ENCODE data around the gene NCAPG. TPM values are rescaled to one million over a fixed set of nuclear protein-coding genes. Genes with fewer than 3 reads are reported as not detected.

Gene NCAPG, protein sequence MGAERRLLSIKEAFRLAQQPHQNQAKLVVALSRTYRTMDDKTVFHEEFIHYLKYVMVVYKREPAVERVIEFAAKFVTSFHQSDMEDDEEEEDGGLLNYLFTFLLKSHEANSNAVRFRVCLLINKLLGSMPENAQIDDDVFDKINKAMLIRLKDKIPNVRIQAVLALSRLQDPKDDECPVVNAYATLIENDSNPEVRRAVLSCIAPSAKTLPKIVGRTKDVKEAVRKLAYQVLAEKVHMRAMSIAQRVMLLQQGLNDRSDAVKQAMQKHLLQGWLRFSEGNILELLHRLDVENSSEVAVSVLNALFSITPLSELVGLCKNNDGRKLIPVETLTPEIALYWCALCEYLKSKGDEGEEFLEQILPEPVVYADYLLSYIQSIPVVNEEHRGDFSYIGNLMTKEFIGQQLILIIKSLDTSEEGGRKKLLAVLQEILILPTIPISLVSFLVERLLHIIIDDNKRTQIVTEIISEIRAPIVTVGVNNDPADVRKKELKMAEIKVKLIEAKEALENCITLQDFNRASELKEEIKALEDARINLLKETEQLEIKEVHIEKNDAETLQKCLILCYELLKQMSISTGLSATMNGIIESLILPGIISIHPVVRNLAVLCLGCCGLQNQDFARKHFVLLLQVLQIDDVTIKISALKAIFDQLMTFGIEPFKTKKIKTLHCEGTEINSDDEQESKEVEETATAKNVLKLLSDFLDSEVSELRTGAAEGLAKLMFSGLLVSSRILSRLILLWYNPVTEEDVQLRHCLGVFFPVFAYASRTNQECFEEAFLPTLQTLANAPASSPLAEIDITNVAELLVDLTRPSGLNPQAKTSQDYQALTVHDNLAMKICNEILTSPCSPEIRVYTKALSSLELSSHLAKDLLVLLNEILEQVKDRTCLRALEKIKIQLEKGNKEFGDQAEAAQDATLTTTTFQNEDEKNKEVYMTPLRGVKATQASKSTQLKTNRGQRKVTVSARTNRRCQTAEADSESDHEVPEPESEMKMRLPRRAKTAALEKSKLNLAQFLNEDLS
- total RNA-seq (10 to 100 TPM in 1 of 5 experiments, 1 to 10 TPM in 1, under 1 TPM in 3; 0.24 to 44.1 (median 0.35) TPM), polyA plus RNA-seq (under 1 TPM; 0.09 to 0.24 TPM), total RNA-seq (not detected)

DNA sequence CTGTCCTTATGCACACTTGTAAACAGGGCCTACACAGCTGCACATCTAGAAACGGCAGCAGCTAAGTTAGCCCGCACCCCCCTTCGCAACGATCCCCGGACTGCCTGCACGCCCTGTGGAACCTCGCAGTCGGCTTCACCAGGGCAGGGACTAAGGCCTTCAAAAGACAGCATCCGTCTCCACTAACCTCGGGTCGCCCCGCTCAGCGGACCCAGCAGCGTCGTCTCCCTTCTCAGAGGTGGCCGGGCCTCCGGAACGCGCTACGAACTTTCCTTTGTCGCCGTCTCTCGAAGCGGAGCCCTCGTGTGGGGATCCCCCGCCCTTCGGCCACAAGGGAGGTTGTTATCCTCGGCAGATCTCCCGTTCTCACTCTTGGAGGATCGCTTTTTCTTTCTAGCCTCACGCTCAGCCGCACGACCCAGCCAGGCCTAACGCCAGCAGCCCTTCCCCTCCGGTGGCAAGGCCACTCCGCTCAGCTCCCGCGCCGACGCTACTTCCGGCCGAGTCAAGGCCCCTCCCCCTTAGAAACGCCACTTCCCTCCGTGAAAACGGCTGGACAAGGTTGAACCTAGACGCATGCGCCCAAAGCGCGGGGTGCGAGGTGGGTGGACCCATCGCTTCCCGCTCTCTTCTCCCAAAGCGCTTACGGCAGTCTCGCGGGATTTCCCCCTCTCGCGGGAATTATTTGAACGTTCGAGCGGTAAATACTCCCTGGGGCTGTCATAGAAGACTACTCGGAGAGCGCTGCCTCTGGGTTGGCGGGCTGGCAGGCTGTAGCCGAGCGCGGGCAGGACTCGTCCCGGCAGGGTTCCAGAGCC lies at the start of gene NCAPG, which contains the start of gene DCAF16:
Gene NCAPG (plus strand): TSS at position 720 of the 818 bp plus-strand sequence. CDS start 99 bp downstream, outside the sequence.
Gene DCAF16 (minus strand): TSS at position 498 of the 818 bp plus-strand sequence. CDS start 6,616 bp downstream, outside the sequence.
- no peaks in the 10 kb centered on the region for H3K9me3 ChIP-seq (ENCODE audit: control insufficient read depth in 2 of 3, low read length in 3 of 3)
- POLR2A ChIA-PET = interaction anchor here (0.7 to 1.7 kb wide), 3 partner anchors 196 to 248 kb away, joined by 3 to 10 read pairs (median 4); partner anchors contain the start of genes LCORL and MED28
- intact Hi-C loops (cut with micrococcal nuclease) = loop anchor here (1.0 to 5.0 kb wide), 10 partner anchors 196 to 1586 kb away; partner anchors contain the start of genes LAP3 (in 2 of the 2), MED28 (in 2 of the 2), QDPR (in 1 of the 2) and TAPT1 (in 1 of the 2)
- DNase-seq (peak; percentile 97 to 99 (median 97)), ATAC-seq (peak; percentile 95)
- Mint-ChIP-seq H3K36me3 (peaks cover 0 to 18% (median 9%) of the 10 kb centered on the region in 5 donors), H3K9me3 (peaks cover 0 to 2% (median 0%) of the 10 kb centered on the region in 11 donors), H3K4me3 (peak within 1 kb of the TSS; percentile 93 to 100 (median 98)), H3K27ac (peak within 1 kb of the TSS; percentile 91 to 99 (median 98)), H3K27me3 (no peaks in the 10 kb centered on the region), H3K4me1 (peaks cover 50 to 65% (median 59%) of the 10 kb centered on the region in 7 donors)
- peak within 1 kb of the TSS; percentile 99 for H3K27ac ChIP-seq (ENCODE audit: low read depth, low read length)
- peaks cover 0 to 13% (median 7%) of the 10 kb centered on the region in 3 experiments for H3K36me3 ChIP-seq (ENCODE audit: control insufficient read depth in 2 of 3, insufficient read depth in 3 of 3, low read length in 3 of 3)
- CTCF ChIA-PET = interaction anchor here (1.7 kb wide), 1 partner anchor 262 kb away, joined by 6 read pairs; no protein-coding TSS in a partner anchor
- peaks cover 16 to 30% of the 10 kb centered on the region in 2 donors for H3K4me1 ChIP-seq (ENCODE audit: control insufficient read depth in 2 of 2, insufficient read depth in 2 of 2, low read length in 2 of 2)
- H3K27me3 ChIP-seq (ENCODE audit: control insufficient read depth in 2 of 2, insufficient read depth in 2 of 2, low read length in 2 of 2) = no peaks in the 10 kb centered on the region
- peak within 1 kb of the TSS; percentile 96 for H3K4me3 ChIP-seq (ENCODE audit: low read length)

DNA sequence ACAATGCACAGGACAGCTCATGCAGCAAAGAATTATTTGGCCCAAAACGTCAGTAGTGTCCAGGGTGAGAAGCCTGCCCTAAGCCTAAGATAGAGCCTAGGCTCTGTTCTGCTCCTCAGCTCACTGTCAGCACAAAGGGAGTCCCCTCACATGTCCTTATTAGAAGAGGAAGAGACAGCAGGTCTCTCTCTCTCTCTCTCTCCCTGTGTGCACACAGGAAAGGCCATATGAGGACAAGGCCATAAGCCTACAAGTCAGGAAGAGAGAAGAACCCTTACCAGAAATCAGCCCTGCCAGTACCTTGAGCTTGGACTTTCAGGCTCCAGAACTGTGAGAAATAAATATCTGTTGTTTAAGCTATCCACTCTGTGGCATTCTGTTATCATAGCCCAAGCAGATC lies 49.7 kb upstream of the NCAPG start:
- Histone ChIP-seq H3K27ac (ENCODE audit: low read depth, low read length) (no peak overlapping the region), H3K36me3 (ENCODE audit: control insufficient read depth in 2 of 3, insufficient read depth in 3 of 3, low read length in 3 of 3) (no peaks in the 10 kb centered on the region), H3K4me1 (ENCODE audit: control insufficient read depth in 2 of 2, insufficient read depth in 2 of 2, low read length in 2 of 2) (no peaks in the 10 kb centered on the region), H3K27me3 (ENCODE audit: control insufficient read depth in 2 of 2, insufficient read depth in 2 of 2, low read length in 2 of 2) (no peaks in the 10 kb centered on the region), H3K9me3 (ENCODE audit: control insufficient read depth in 2 of 3, low read length in 3 of 3) (no peaks in the 10 kb centered on the region), H3K4me3 (ENCODE audit: low read length) (no peak overlapping the region)
- Mint-ChIP-seq H3K4me1 (peaks cover 0 to 8% (median 6%) of the 10 kb centered on the region in 7 donors), H3K27me3 (peaks cover 0 to 9% (median 7%) of the 10 kb centered on the region in 5 donors), H3K9me3 (peaks cover 0 to 5% (median 0%) of the 10 kb centered on the region in 11 donors), H3K36me3 (peaks cover 0 to 9% (median 0%) of the 10 kb centered on the region in 5 donors), H3K4me3 (no peak overlapping the region), H3K27ac (no peak overlapping the region)
- ATAC-seq (no peak), DNase-seq (no peak)
- intact Hi-C loops (cut with micrococcal nuclease) = no loop called here
- POLR2A ChIA-PET = no interaction called here
- CTCF ChIA-PET = no interaction called here

DNA sequence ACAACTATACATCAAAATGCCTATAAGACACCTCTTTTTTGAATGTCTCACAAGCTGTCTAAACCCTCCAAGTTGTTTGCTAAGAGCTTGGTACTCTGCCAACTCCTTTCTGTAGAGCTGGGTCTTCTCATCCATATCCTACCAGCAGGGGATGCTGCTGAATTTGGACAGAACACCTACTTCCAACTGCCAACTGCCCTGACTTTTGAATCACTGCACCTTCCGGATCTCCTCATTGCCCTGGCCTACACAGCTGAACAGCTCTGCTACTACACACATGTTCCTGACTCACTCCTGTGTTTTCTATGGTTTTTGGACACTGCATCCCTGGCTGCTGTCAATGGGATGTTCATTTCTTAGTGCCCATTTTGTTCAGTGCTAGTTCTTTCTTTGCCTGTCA lies 48.1 kb upstream of the NCAPG start:
- Mint-ChIP-seq H3K27me3 (peaks cover 0 to 11% (median 3%) of the 10 kb centered on the region in 5 donors), H3K4me1 (peaks cover 0 to 9% (median 7%) of the 10 kb centered on the region in 7 donors), H3K4me3 (no peak overlapping the region), H3K36me3 (peaks cover 0 to 11% (median 0%) of the 10 kb centered on the region in 5 donors), H3K27ac (no peak overlapping the region), H3K9me3 (peaks cover 0 to 9% (median 0%) of the 10 kb centered on the region in 11 donors)
- intact Hi-C loops (cut with micrococcal nuclease) = no loop called here
- Histone ChIP-seq H3K27ac (ENCODE audit: low read depth, low read length) (no peak overlapping the region), H3K4me3 (ENCODE audit: low read length) (no peak overlapping the region), H3K4me1 (ENCODE audit: control insufficient read depth in 2 of 2, insufficient read depth in 2 of 2, low read length in 2 of 2) (no peaks in the 10 kb centered on the region), H3K27me3 (ENCODE audit: control insufficient read depth in 2 of 2, insufficient read depth in 2 of 2, low read length in 2 of 2) (no peaks in the 10 kb centered on the region), H3K9me3 (ENCODE audit: control insufficient read depth in 2 of 3, low read length in 3 of 3) (no peaks in the 10 kb centered on the region), H3K36me3 (ENCODE audit: control insufficient read depth in 2 of 3, insufficient read depth in 3 of 3, low read length in 3 of 3) (no peaks in the 10 kb centered on the region)
- POLR2A ChIA-PET = no interaction called here
- no peak for ATAC-seq
- CTCF ChIA-PET = no interaction called here
- DNase-seq = no peak

DNA sequence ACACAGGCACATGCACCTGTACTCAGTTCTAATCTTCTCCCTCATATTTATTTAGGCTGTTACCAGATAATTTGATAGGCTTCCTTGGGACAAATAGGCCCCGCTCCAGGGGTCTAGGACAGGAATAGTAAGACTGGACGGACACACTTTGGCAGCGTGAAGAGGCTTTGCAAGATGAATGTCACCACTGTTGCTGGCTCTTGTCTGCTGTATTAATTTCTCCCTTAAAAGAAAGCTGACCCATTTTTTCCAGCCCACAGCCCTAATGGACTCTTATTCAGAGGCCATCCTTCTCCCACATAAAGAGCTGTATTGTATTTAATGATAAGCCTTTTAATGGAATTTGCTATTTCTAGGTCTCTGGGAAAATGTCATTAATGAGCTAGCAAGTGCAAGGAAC lies 47.4 kb upstream of the NCAPG start:
- H3K36me3 ChIP-seq (ENCODE audit: control insufficient read depth in 2 of 3, insufficient read depth in 3 of 3, low read length in 3 of 3) = no peaks in the 10 kb centered on the region
- DNase-seq (no peak), ATAC-seq (no peak)
- Mint-ChIP-seq H3K9me3 (peaks cover 0 to 9% (median 0%) of the 10 kb centered on the region in 11 donors), H3K4me1 (peaks cover 0 to 9% (median 7%) of the 10 kb centered on the region in 7 donors), H3K27me3 (peaks cover 0 to 11% (median 3%) of the 10 kb centered on the region in 5 donors), H3K4me3 (no peak overlapping the region), H3K36me3 (peaks cover 0 to 11% (median 0%) of the 10 kb centered on the region in 5 donors), H3K27ac (no peak overlapping the region)
- ChIA-PET CTCF (no interaction called here), POLR2A (no interaction called here)
- no peak overlapping the region for H3K27ac ChIP-seq (ENCODE audit: low read depth, low read length)
- H3K4me3 ChIP-seq (ENCODE audit: low read length) = no peak overlapping the region
- H3K4me1 ChIP-seq (ENCODE audit: control insufficient read depth in 2 of 2, insufficient read depth in 2 of 2, low read length in 2 of 2) = no peaks in the 10 kb centered on the region
- no peaks in the 10 kb centered on the region for H3K27me3 ChIP-seq (ENCODE audit: control insufficient read depth in 2 of 2, insufficient read depth in 2 of 2, low read length in 2 of 2)
- intact Hi-C loops (cut with micrococcal nuclease) = no loop called here
- no peaks in the 10 kb centered on the region for H3K9me3 ChIP-seq (ENCODE audit: control insufficient read depth in 2 of 3, low read length in 3 of 3)

DNA sequence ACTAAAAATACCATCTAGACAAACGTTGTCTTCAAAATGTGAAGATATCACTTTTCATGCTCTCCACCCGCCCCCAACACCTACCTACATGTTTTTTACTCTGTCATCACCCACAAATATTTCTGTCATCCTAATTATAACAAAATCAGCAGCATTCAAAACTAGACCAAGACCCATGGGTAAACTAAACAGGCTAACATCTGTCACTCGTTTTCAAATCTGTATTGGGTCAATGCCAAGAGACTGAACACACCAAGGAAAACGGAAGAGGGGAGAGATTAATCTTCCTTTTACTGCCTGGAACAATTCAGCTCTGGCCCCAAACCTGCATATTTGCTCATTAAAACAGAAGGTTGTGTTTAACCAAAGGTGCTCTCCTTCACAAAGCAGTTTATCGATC lies 46.8 kb upstream of the NCAPG start:
- ATAC-seq (no peak), DNase-seq (no peak)
- CTCF ChIA-PET = no interaction called here
- Mint-ChIP-seq H3K27ac (no peak overlapping the region), H3K9me3 (peaks cover 0 to 9% (median 0%) of the 10 kb centered on the region in 11 donors), H3K27me3 (peaks cover 0 to 11% (median 3%) of the 10 kb centered on the region in 5 donors), H3K4me3 (no peak overlapping the region), H3K36me3 (peaks cover 0 to 11% (median 0%) of the 10 kb centered on the region in 5 donors), H3K4me1 (peaks cover 0 to 9% (median 7%) of the 10 kb centered on the region in 7 donors)
- Histone ChIP-seq H3K4me3 (ENCODE audit: low read length) (no peak overlapping the region), H3K36me3 (ENCODE audit: control insufficient read depth in 2 of 3, insufficient read depth in 3 of 3, low read length in 3 of 3) (no peaks in the 10 kb centered on the region), H3K27ac (ENCODE audit: low read depth, low read length) (no peak overlapping the region), H3K9me3 (ENCODE audit: control insufficient read depth in 2 of 3, low read length in 3 of 3) (no peaks in the 10 kb centered on the region), H3K4me1 (ENCODE audit: control insufficient read depth in 2 of 2, insufficient read depth in 2 of 2, low read length in 2 of 2) (no peaks in the 10 kb centered on the region), H3K27me3 (ENCODE audit: control insufficient read depth in 2 of 2, insufficient read depth in 2 of 2, low read length in 2 of 2) (no peaks in the 10 kb centered on the region)
- intact Hi-C loops (cut with micrococcal nuclease) = no loop called here
- POLR2A ChIA-PET = no interaction called here
